Loucy (cell line): ENCODE data around the gene PITPNB.

Experiments used
- H2AFZ ChIP-seq: fragments of 200-600 bp; sonication (generic); 2 replicates; pipeline ENCODE4 v1.6.0; 2016; ENCODE audit warnings: antibody characterized with exemption, mild to moderate bottlenecking, low read length, moderate library complexity
- H3F3A ChIP-seq: fragments of 200-600 bp; 2 replicates; pipeline ENCODE4 v1.6.0; 2016; ENCODE audit warnings: antibody characterized with exemption, low read depth, mild to moderate bottlenecking
- H3K27me3 ChIP-seq: fragments of 200-600 bp; sonication (generic); 2 replicates; pipeline ENCODE4 v1.6.1; 2014; ENCODE audit warnings: low read length, mild to moderate bottlenecking; ENCODE audit not compliant: insufficient read depth, poor library complexity, severe bottlenecking
- H3K36me3 ChIP-seq: fragments of 200-600 bp; sonication (generic); 2 replicates; pipeline ENCODE4 v1.6.1; 2016; ENCODE audit warnings: low read length; ENCODE audit not compliant: insufficient read depth
- H3K4me1 ChIP-seq: fragments of 200-600 bp; sonication (generic); 2 replicates; pipeline ENCODE4 v1.5.1; 2014; ENCODE audit warnings: low read length, mild to moderate bottlenecking; ENCODE audit not compliant: insufficient read depth, poor library complexity, severe bottlenecking
- H3K4me2 ChIP-seq: fragments of 200-600 bp; sonication (generic); 2 replicates; pipeline ENCODE4 v1.6.0; 2014; ENCODE audit warnings: antibody characterized with exemption, low read length, low read depth, mild to moderate bottlenecking; ENCODE audit not compliant: poor library complexity, severe bottlenecking
- H3K4me3 ChIP-seq: fragments of 200-600 bp; sonication (generic); 2 replicates; pipeline ENCODE4 v1.5.1; 2014; ENCODE audit warnings: low read length, mild to moderate bottlenecking, mixed read lengths; ENCODE audit not compliant: poor library complexity, severe bottlenecking
- H3K79me2 ChIP-seq: fragments of 200-600 bp; sonication (generic); 2 replicates; pipeline ENCODE4 v1.6.1; 2014; ENCODE audit warnings: low read length; ENCODE audit not compliant: insufficient read depth
- H3K9ac ChIP-seq: fragments of 200-600 bp; sonication (generic); 2 replicates; pipeline ENCODE4 v1.6.0; 2014; ENCODE audit warnings: mild to moderate bottlenecking, low read depth, low read length, moderate library complexity; ENCODE audit not compliant: poor library complexity, severe bottlenecking
- H3K9me2 ChIP-seq: fragments of 200-600 bp; sonication (generic); replicated peaks from 2 replicates; pipeline ENCODE4 v1.6.1; 2016; ENCODE audit warnings: low read depth, low read length, mixed read lengths
- H3K9me3 ChIP-seq: fragments of 200-600 bp; sonication (generic); 2 replicates; pipeline ENCODE4 v1.6.1; 2014; ENCODE audit warnings: mild to moderate bottlenecking, antibody characterized with exemption, low read length, low read depth; ENCODE audit not compliant: insufficient read depth
- H4K20me1 ChIP-seq: fragments of 200-600 bp; sonication (generic); 2 replicates; pipeline ENCODE4 v1.6.0; 2014; ENCODE audit warnings: antibody characterized with exemption, low read length, mild to moderate bottlenecking; ENCODE audit not compliant: insufficient read depth, poor library complexity, severe bottlenecking
- EZH2phosphoT487 ChIP-seq: fragments of 200-600 bp; IDR thresholded peaks from 2 replicates; pipeline ENCODE4 v1.6.1; 2018; ENCODE audit warnings: antibody characterized with exemption, mild to moderate bottlenecking, moderate library complexity, borderline replicate concordance
- TF ChIP-seq, protein P1 (sequence below): fragments of 200-600 bp; sonication (generic); conservative IDR thresholded peaks from 2 replicates; pipeline ENCODE4 v1.5.1; 2014; ENCODE audit warnings: mild to moderate bottlenecking, antibody characterized with exemption, low read length

The PITPNB gene

GRCh38 chr22:27814993-27815392 lies 104.1 kb downstream of the PITPNB start:
- no peaks in the 10 kb centered on the region for H3K4me1 ChIP-seq
- H3K79me2 ChIP-seq: no peaks in the 10 kb centered on the region
- H2AFZ ChIP-seq: no peak overlapping the region
- H3K36me3 ChIP-seq: no peaks in the 10 kb centered on the region
- H3K9me3 ChIP-seq: no peaks in the 10 kb centered on the region
- no peak overlapping the region for H3K9ac ChIP-seq
- no peaks in the 10 kb centered on the region for H3K27me3 ChIP-seq
- H3K4me2 ChIP-seq: no peak overlapping the region
- no peaks in the 10 kb centered on the region for H3F3A ChIP-seq
- no peak for TF ChIP-seq EZH2phosphoT487
- TF ChIP-seq, protein P1, sequence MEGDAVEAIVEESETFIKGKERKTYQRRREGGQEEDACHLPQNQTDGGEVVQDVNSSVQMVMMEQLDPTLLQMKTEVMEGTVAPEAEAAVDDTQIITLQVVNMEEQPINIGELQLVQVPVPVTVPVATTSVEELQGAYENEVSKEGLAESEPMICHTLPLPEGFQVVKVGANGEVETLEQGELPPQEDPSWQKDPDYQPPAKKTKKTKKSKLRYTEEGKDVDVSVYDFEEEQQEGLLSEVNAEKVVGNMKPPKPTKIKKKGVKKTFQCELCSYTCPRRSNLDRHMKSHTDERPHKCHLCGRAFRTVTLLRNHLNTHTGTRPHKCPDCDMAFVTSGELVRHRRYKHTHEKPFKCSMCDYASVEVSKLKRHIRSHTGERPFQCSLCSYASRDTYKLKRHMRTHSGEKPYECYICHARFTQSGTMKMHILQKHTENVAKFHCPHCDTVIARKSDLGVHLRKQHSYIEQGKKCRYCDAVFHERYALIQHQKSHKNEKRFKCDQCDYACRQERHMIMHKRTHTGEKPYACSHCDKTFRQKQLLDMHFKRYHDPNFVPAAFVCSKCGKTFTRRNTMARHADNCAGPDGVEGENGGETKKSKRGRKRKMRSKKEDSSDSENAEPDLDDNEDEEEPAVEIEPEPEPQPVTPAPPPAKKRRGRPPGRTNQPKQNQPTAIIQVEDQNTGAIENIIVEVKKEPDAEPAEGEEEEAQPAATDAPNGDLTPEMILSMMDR: no peak
- no peaks in the 10 kb centered on the region for H3K9me2 ChIP-seq
- no peaks in the 10 kb centered on the region for H4K20me1 ChIP-seq
- H3K4me3 ChIP-seq: no peak overlapping the region

DNA sequence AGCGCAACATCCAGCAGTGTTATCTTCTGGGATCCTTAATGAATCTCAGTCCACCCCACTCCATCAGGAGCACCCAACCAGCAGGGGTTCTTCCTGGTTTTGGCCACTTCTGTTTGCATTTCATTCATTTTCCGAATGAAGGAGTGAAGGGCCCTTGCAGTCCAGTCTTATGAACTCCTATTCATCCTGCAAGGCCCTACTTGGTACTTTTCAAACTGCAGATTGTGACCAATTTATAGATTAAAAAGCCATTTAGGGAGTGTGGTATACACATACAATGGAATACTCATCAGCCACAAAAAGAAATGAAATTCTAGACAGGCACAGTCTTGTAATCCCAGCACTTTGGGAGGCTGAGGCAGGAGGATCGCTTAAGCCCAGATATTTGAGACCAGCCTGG lies 107.3 kb downstream of the PITPNB start:
- Histone ChIP-seq H3K9me3 (no peaks in the 10 kb centered on the region), H3K4me1 (no peaks in the 10 kb centered on the region), H3K9me2 (no peaks in the 10 kb centered on the region), H3K4me3 (no peak overlapping the region), H3K9ac (no peak overlapping the region), H3F3A (no peaks in the 10 kb centered on the region), H3K4me2 (no peak overlapping the region), H3K27me3 (no peaks in the 10 kb centered on the region), H3K79me2 (no peaks in the 10 kb centered on the region), H2AFZ (no peak overlapping the region), H4K20me1 (no peaks in the 10 kb centered on the region), H3K36me3 (no peaks in the 10 kb centered on the region)
- TF ChIP-seq EZH2phosphoT487: no peak
- TF ChIP-seq, protein P1: no peak

DNA sequence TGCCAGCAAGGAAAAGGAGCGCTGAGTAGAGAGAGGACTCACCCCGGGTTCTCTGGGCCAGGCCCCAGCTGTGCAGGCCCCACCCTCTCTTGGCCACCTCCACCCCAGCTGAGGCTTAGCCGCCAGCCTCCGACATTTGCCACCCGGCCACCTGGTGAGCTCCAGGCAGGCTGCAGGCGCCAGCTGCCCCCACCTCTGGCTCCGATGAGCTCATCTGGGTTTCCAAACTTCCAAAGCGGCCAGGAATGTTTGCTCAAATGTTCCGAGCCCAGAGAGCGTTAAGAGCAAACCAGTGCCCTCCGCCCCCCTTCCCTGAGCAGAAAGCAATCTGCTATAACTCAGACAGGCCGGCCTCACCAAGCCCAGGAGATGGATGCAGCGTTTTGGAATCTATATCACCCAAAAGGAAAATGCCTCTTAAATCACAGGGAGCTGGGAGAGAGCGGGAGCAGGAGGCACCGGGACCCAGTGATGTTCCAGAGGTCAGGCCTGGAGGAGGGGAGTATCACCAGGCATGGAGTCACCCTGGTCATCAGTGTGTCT lies 108.4 kb downstream of the PITPNB start:
- Histone ChIP-seq H3F3A (no peaks in the 10 kb centered on the region), H2AFZ (no peak overlapping the region)

More for the DNA sequence above, 108.4 kb downstream of the PITPNB start:
- no peak overlapping the region for H3K9ac ChIP-seq
- no peaks in the 10 kb centered on the region for H3K27me3 ChIP-seq
- no peaks in the 10 kb centered on the region for H3K9me3 ChIP-seq
- TF ChIP-seq, protein P1: no peak
- no peak for TF ChIP-seq EZH2phosphoT487
- no peak overlapping the region for H3K4me2 ChIP-seq
- no peak overlapping the region for H3K4me3 ChIP-seq
- H4K20me1 ChIP-seq: no peaks in the 10 kb centered on the region
- H3K4me1 ChIP-seq: no peaks in the 10 kb centered on the region
- no peaks in the 10 kb centered on the region for H3K79me2 ChIP-seq
- H3K9me2 ChIP-seq: no peaks in the 10 kb centered on the region
- no peaks in the 10 kb centered on the region for H3K36me3 ChIP-seq
